CD14-positive monocyte (primary cell): Measurements from ENCODE around the gene DCTN5. TPM values are rescaled to one million over a fixed set of nuclear protein-coding genes. Genes with fewer than 3 reads are reported as not detected.

Experiments used
- DNase-seq, 3 donors: peaks; one replicate each; pipeline ENCODE4 v3.0.0-alpha.2; 2011 to 2022
- H2AFZ ChIP-seq: 2 replicates; pipeline ENCODE4 v1.6.0; 2012; ENCODE audit warnings: mild to moderate bottlenecking, low read depth, low read length, inconsistent platforms; ENCODE audit not compliant: insufficient read depth, poor library complexity, severe bottlenecking
- H3K27ac ChIP-seq, 2 donors: 1 replicate in 1 of 2; 2 replicates in 1 of 2; pipeline ENCODE4 v1.5.1; 2012 to 2013; ENCODE audit warnings: low read length in 2 of 2, control low read depth in 1 of 2, inconsistent platforms in 1 of 2, low read depth in 1 of 2, mild to moderate bottlenecking in 1 of 2
- H3K27me3 ChIP-seq, 2 donors: one replicate each; pipeline versions ENCODE4 v1.6.0 to v1.6.1; 2011 to 2013; ENCODE audit warnings: low read length in 2 of 2; ENCODE audit not compliant: control insufficient read depth in 2 of 2, insufficient read depth in 2 of 2
- H3K36me3 ChIP-seq, 2 donors: replicated peaks in 1 of 2; 1 replicate in 1 of 2; 2 replicates in 1 of 2; pipeline versions ENCODE4 v1.5.1 to v1.6.1; 2012 to 2013; ENCODE audit warnings: low read length in 2 of 2, control low read depth in 1 of 2, inconsistent platforms in 1 of 2, mild to moderate bottlenecking in 1 of 2; ENCODE audit not compliant: insufficient read depth in 2 of 2, control insufficient read depth in 1 of 2
- H3K4me1 ChIP-seq, 2 donors: 1 replicate in 1 of 2; 2 replicates in 1 of 2; pipeline versions ENCODE4 v1.5.1 to v1.6.1; 2012 to 2013; ENCODE audit warnings: low read length in 2 of 2, control low read depth in 1 of 2, inconsistent platforms in 1 of 2, mild to moderate bottlenecking in 1 of 2, moderate library complexity in 1 of 2; ENCODE audit not compliant: insufficient read depth in 2 of 2, control insufficient read depth in 1 of 2
- H3K4me2 ChIP-seq: replicated peaks from 2 replicates; pipeline ENCODE3; 2012; ENCODE audit warnings: low read length, moderate library complexity, mild to moderate bottlenecking; ENCODE audit not compliant: poor library complexity, severe bottlenecking; ENCODE audit errors: extremely low read depth
- H3K4me3 ChIP-seq, 3 experiments: fragments of 200-600 bp in 1 of 3; sonication (generic) in 1 of 3; replicated peaks in 1 of 3; 1 replicate in 2 of 3; 2 replicates in 1 of 3; pipeline ENCODE4 v1.5.1; 2011 to 2013; ENCODE audit warnings: low read length in 3 of 3, mild to moderate bottlenecking in 3 of 3, control low read depth in 2 of 3, low read depth in 2 of 3, inconsistent platforms in 1 of 3, moderate library complexity in 1 of 3
- H3K79me2 ChIP-seq: 2 replicates; pipeline ENCODE4 v1.6.0; 2012; ENCODE audit warnings: mild to moderate bottlenecking, control low read depth, inconsistent platforms, low read length, moderate library complexity; ENCODE audit not compliant: insufficient read depth
- H3K9ac ChIP-seq: 2 replicates; pipeline ENCODE4 v1.6.0; 2017; ENCODE audit warnings: low read length, mild to moderate bottlenecking; ENCODE audit not compliant: insufficient read depth, poor library complexity, severe bottlenecking
- H3K9me3 ChIP-seq, 2 donors: replicated peaks in 1 of 2; 1 replicate in 1 of 2; 2 replicates in 1 of 2; pipeline versions ENCODE4 v1.5.1 to v1.6.1; 2012 to 2013; ENCODE audit warnings: low read length in 2 of 2, control low read depth in 1 of 2; ENCODE audit not compliant: control insufficient read depth in 1 of 2, insufficient read depth in 1 of 2
- H4K20me1 ChIP-seq: 2 replicates; pipeline ENCODE4 v1.6.0; 2012; ENCODE audit warnings: mild to moderate bottlenecking, low read length, control low read depth, moderate library complexity; ENCODE audit not compliant: insufficient read depth
- H3K27ac Mint-ChIP-seq, 7 donors: one replicate each; pipeline ENCODE4 v1.8.0; 2020; ENCODE audit warnings: mild to moderate bottlenecking in 7 of 7, mixed read lengths in 7 of 7, moderate library complexity in 6 of 7, inconsistent platforms in 2 of 7
- H3K27me3 Mint-ChIP-seq, 3 donors: one replicate each; pipeline ENCODE4 v1.8.0; 2021 to 2022; ENCODE audit warnings: low read depth in 3 of 3, mild to moderate bottlenecking in 3 of 3, mixed read lengths in 3 of 3, moderate library complexity in 3 of 3, inconsistent platforms in 1 of 3
- H3K36me3 Mint-ChIP-seq, 2 donors: one replicate each; pipeline ENCODE4 v1.8.0; 2020; ENCODE audit warnings: mixed read lengths in 2 of 2, inconsistent platforms in 1 of 2, mild to moderate bottlenecking in 1 of 2
- H3K4me1 Mint-ChIP-seq: one replicate; pipeline ENCODE4 v1.8.0; 2020; ENCODE audit warnings: mild to moderate bottlenecking, mixed read lengths
- H3K4me3 Mint-ChIP-seq, 2 donors: one replicate each; pipeline ENCODE4 v1.8.0; 2020; ENCODE audit warnings: mild to moderate bottlenecking in 2 of 2, mixed read lengths in 2 of 2, moderate library complexity in 1 of 2
- H3K9me3 Mint-ChIP-seq, 7 donors: one replicate each; pipeline ENCODE4 v1.8.0; 2020 to 2022; ENCODE audit warnings: mixed read lengths in 7 of 7, mild to moderate bottlenecking in 6 of 7, moderate library complexity in 6 of 7, inconsistent platforms in 2 of 7
- WGBS: methylation state at CpG from one replicate; pipeline ENCODE4 v1.1.5; 2013; ENCODE audit warnings: missing lambda C conversion rate; ENCODE audit not compliant: insufficient coverage; 5-methylcytosine and 5-hydroxymethylcytosine counted together
- intact Hi-C, 2 donors: fragments of 100-400 bp; cut with micrococcal nuclease; formaldehyde crosslinking; loops; one replicate each; pipeline versions ENCODE4 v1.15.0 to v1.15.1; 2023
- polyA plus RNA-seq, 3 donors: library from polyadenylated mRNA; depleted of rRNA in 1 of 3; unstranded in 2 of 3; stranded (reverse) in 1 of 3; fragments of 300-500 nt in 2 of 3; fragments of >200 nt in 1 of 3; fragmentation: Illumina TruSeq in 2 of 3; gene quantifications; 1 replicate in 2 of 3; 2 replicates in 1 of 3; pipeline ENCODE4 v1.2.3, GENCODE V29; 2012 to 2021
- TF ChIP-seq, protein P1 (sequence below): fragments of 200-600 bp; IDR thresholded peaks from one replicate; pipeline ENCODE4 v1.8.0; 2022; ENCODE audit warnings: antibody characterized with exemption, mild to moderate bottlenecking

The DCTN5 gene
- polyA plus RNA-seq, 3 donors: 29.3 to 54.3 (median 42.0) TPM

DNA sequence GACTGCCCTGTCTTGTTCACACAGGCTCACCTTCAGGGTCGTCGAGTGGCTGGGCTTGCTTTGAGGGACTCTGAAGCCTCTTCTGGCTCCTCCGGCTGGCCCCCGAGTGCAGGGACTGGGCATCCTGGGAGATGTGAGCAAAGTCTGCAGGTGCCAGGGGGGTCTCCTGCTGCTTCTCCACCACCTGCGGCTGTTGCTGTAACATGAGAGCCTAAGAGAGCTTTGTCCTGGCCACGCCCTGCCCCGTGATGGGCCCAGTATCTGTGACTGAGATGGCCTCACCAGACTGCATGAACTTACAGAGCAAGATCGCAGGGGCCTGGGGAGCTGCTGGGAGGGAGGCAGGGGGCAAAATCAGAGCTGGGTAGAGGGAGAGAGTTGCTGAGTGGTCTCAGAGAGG lies 59.2 kb downstream of the DCTN5 start:
- peaks cover 3 to 10% (median 8%) of the 10 kb centered on the region in 7 donors for H3K9me3 Mint-ChIP-seq

DNA sequence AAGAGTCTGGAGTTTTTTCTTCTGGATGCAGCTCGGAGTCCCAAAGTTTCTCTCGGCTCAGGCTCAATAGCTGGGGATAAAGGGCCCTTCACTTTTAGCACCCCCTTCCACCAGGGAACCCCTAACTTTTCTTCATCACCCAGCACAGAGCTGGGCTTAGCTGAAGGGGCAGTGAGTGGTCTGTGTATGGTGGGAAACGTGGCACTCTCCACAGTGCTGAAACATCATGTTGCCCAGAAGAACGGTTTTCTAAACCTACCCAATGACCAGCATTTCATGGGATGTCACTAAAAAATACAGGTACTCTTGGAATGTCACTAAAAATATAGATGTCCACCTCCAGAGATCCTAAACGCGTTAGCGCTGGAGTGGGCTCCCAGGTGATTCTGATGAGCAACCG lies 59.8 kb downstream of the DCTN5 start:
- H3K79me2 ChIP-seq: no peaks in the 10 kb centered on the region
- intact Hi-C loops: no loop called here
- H3K27me3 ChIP-seq: no peaks in the 10 kb centered on the region
- H3K27ac ChIP-seq: no peak overlapping the region
- no peak overlapping the region for H3K4me3 Mint-ChIP-seq
- H3K9ac ChIP-seq: no peak overlapping the region
- H3K9me3 ChIP-seq: peaks cover 3 to 5% of the 10 kb centered on the region in 2 donors
- H3K36me3 ChIP-seq: no peaks in the 10 kb centered on the region
- no peaks in the 10 kb centered on the region for H3K4me1 ChIP-seq
- H3K27me3 Mint-ChIP-seq: peaks cover 3 to 13% (median 4%) of the 10 kb centered on the region in 3 donors
- DNase-seq: no peak
- H4K20me1 ChIP-seq: no peaks in the 10 kb centered on the region
- H3K4me2 ChIP-seq: no peak overlapping the region
- H3K27ac Mint-ChIP-seq: no peak overlapping the region
- H3K9me3 Mint-ChIP-seq: peaks cover 3 to 10% (median 8%) of the 10 kb centered on the region in 7 donors
- H3K36me3 Mint-ChIP-seq: no peaks in the 10 kb centered on the region
- TF ChIP-seq, protein P1, sequence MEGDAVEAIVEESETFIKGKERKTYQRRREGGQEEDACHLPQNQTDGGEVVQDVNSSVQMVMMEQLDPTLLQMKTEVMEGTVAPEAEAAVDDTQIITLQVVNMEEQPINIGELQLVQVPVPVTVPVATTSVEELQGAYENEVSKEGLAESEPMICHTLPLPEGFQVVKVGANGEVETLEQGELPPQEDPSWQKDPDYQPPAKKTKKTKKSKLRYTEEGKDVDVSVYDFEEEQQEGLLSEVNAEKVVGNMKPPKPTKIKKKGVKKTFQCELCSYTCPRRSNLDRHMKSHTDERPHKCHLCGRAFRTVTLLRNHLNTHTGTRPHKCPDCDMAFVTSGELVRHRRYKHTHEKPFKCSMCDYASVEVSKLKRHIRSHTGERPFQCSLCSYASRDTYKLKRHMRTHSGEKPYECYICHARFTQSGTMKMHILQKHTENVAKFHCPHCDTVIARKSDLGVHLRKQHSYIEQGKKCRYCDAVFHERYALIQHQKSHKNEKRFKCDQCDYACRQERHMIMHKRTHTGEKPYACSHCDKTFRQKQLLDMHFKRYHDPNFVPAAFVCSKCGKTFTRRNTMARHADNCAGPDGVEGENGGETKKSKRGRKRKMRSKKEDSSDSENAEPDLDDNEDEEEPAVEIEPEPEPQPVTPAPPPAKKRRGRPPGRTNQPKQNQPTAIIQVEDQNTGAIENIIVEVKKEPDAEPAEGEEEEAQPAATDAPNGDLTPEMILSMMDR: no peak
- no peak overlapping the region for H2AFZ ChIP-seq
- 78% methylated on average over 4 of the region's 8 CpGs for WGBS
- no peak overlapping the region for H3K4me3 ChIP-seq
- no peaks in the 10 kb centered on the region for H3K4me1 Mint-ChIP-seq

More for the DNA sequence above, 59.2 kb downstream of the DCTN5 start:
- DNase-seq: no peak
- no peaks in the 10 kb centered on the region for H3K4me1 Mint-ChIP-seq
- Histone ChIP-seq H3K4me2 (no peak overlapping the region), H2AFZ (no peak overlapping the region), H4K20me1 (no peaks in the 10 kb centered on the region), H3K36me3 (no peaks in the 10 kb centered on the region), H3K27me3 (no peaks in the 10 kb centered on the region), H3K79me2 (no peaks in the 10 kb centered on the region), H3K27ac (no peak overlapping the region), H3K9me3 (peaks cover 3 to 5% of the 10 kb centered on the region in 2 donors), H3K4me3 (no peak overlapping the region), H3K9ac (no peak overlapping the region), H3K4me1 (no peaks in the 10 kb centered on the region)
- TF ChIP-seq, protein P1: no peak
- intact Hi-C loops: no loop called here
- H3K27ac Mint-ChIP-seq: no peak overlapping the region
- peaks cover 0 to 11% (median 3%) of the 10 kb centered on the region in 3 donors for H3K27me3 Mint-ChIP-seq
- WGBS: 52% methylated on average over 6 of the region's 8 CpGs
- no peaks in the 10 kb centered on the region for H3K36me3 Mint-ChIP-seq
- H3K4me3 Mint-ChIP-seq: no peak overlapping the region
